Mammary epithelial cell (primary cell): ENCODE measurements around the gene FHOD1.

Source experiments
- CTCF ChIP-seq, 2 donors: IDR thresholded peaks in 1 of 2; conservative IDR thresholded peaks in 1 of 2; 2 replicates each; pipeline ENCODE4 v1.5.1; 2011 to 2012; ENCODE audit warnings: inconsistent platforms in 2 of 2, low read length in 2 of 2, mild to moderate bottlenecking in 2 of 2, control low read depth in 1 of 2, low read depth in 1 of 2; ENCODE audit not compliant: insufficient read depth in 1 of 2; ENCODE audit errors: extremely low read depth in 1 of 2
- EZH2 ChIP-seq: IDR thresholded peaks from 2 replicates; pipeline ENCODE4 v1.6.1; 2012; ENCODE audit warnings: low read length, inconsistent platforms, borderline replicate concordance

GRCh38 chr16:67183284-67183626 lies 64.0 kb downstream of the FHOD1 start:
- no peak for TF ChIP-seq CTCF (conservative IDR thresholded peaks at IDR 0.05 in 1 of 2, IDR thresholded peaks at IDR 0.05 in 1 of 2; ENCODE audit: extremely low read depth in 1 of 2, insufficient read depth in 1 of 2, low read depth in 1 of 2, low read length in 2 of 2)
- no peak for TF ChIP-seq EZH2
